NCI-H2196 (cell line): ENCODE results near the gene TLL1.

Experiments used
- DNase-seq: peaks from one replicate; lab custom pipeline; 2025; ENCODE audit not compliant: unreplicated experiment; lab: John Stamatoyannopoulos, UW

The TLL1 gene

DNA sequence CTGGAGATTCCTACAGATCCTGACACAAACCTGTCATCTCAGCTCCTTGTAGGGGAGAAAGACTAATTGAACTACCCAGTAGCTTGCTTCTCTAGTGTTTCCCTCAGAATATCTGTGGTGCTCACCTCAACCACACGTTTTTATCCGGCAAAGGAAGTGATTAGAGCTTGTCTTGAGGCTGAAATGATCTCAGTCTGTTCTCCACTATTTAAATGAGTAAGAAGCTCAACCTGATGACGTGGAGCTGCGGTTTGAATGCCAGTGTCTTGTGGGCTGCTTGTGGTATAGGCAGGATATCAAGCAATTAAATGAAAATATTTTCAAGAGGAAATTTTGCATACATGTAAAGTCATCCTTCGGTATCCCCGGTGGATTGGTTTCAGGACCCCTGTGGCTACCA is 270.2 kb downstream of the TLL1 start:
- DNase-seq, result no peak

DNA sequence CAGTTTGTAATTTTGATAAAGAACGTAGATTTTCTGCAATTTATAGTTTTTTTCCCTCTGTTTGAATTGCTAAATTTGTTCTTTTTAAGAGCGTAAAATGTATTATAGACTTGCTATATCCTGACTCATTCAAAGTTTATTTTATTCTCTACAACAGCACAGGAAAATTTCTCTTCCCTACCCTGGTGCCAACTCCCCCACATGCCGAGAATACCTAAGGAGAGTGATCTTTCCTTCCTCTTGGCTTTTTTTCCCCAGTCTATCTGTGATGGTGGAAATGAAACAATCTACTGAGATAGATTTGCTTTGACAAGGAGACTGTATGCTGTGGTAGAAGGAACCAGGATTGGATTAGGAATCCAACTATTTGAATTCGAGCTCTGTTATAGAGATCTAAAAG is 271.6 kb downstream of the TLL1 start:
- DNase-seq, result no peak

DNA sequence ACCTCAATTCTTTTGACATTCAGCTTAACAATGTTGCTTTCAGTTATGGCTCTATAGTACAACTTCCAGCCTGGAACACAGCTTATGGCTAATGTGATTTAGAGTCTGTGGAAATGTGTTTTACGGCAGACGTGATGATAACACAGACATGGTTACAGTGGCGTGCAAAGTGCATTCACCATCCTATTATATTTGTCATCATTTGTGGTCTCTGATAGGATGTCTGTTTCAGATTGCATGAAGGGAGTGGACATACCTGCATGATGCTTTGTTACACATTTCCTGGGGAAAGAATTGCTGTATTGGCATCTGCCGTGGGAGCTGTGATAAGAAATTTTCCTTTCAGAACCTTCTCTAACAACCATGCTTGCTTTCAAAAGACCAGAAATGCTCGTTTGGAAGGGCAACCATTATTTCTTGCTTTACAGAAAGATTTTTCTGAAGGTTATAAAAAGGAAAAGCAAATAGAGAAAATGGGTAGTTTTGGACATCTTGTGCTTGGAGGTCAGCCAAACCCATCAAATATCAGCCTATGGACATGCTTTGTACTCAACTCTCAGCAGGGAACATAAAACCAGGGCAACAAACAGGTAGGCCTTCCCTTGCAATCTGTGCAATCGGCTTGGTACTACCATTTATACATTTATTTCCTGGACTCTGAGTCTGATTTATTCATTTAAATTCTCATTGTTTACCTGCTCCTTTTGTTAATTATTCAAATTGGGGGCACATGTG is 273.9 kb downstream of the TLL1 start:
- DNase-seq, result no peak
